Measurements from ENCODE around the gene FOXA3. TPM values are rescaled to one million over a fixed set of nuclear protein-coding genes. Genes with fewer than 3 reads are reported as not detected.

Gene FOXA3
- 0.13 TPM in 1 of 2 replicates, not detected in the other for total RNA-seq

DNA sequence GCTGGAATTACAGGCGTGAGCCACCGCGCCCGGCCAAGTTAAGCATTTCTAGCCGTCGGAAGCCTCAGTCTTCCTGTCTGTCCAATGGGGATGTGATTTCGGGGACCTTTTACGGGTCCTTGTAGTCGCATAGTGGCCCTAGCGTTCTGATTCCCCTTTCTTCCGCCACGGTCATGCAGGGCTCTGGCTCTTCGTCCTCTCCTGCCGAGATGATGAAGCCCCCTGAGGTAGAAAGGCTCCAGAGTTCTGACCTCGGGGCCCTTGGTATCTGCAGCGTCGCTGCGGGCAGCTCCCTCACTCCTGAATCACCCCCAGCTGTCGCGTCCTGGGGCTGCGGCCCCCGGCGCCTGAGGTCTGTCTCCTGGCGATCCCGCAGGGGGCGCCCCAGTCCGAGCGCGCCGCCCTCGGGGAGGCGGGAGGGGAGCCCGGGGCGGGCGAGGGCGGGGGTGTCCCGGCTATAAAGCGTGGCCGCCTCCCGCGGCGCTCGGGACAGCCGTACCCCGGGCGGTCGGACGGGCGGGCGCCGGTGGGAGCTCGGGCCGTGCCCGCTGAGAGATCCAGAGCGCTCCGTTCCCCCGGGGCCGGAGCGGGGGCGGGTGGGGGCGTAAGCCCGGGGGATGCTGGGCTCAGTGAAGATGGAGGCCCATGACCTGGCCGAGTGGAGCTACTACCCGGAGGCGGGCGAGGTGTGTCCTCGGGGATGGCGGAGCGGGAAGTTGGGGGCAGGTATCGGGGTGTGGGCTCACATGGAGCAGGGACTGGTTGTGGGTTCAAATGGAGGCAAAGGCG lies at the start of gene FOXA3:
FOXA3 (plus strand) TSS at position 487 of the 789 bp plus-strand sequence; CDS start at position 618, 131 bp downstream.
- peak in 1 of 2 donors; percentile 58 for DNase-seq (ENCODE audit: low read depth in 2 of 2)

DNA sequence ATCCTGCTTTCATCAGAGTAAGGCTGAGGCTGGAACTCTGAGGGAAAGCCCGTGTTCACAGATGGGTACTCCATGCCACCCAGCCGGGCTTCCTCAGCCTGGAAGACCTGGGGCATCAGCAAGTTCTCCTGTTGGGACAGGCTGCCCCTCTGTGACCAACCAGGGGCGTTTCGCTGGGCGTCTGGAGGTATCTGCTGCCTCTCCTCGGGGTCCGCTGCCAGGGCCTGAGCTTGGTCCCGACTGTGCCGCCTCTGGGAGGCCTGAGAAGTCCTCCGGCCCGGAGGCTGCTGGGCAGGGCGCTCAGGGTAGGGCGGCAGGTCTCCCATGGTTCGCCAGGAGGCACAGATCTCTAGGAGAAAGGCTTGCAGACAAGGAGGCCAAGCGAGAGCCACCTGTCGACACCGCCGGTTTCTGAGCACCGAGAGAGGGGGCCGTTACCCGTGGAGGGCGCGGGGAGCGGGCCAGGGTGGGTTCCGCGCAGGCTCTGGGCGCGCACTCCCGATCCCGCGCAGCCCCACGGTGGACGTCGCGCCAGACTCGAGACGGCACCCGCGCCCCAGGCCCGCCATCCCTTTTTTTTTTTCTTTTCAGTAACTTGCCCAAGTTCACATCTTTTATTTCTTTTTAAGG lies 49.2 kb upstream of the FOXA3 start, which contains the start of gene RSPH6A:
RSPH6A (minus strand) TSS at position 458 of the 630 bp plus-strand sequence; CDS start at position 326, 132 bp downstream.
- no peak for DNase-seq (ENCODE audit: low read depth in 2 of 2)

DNA sequence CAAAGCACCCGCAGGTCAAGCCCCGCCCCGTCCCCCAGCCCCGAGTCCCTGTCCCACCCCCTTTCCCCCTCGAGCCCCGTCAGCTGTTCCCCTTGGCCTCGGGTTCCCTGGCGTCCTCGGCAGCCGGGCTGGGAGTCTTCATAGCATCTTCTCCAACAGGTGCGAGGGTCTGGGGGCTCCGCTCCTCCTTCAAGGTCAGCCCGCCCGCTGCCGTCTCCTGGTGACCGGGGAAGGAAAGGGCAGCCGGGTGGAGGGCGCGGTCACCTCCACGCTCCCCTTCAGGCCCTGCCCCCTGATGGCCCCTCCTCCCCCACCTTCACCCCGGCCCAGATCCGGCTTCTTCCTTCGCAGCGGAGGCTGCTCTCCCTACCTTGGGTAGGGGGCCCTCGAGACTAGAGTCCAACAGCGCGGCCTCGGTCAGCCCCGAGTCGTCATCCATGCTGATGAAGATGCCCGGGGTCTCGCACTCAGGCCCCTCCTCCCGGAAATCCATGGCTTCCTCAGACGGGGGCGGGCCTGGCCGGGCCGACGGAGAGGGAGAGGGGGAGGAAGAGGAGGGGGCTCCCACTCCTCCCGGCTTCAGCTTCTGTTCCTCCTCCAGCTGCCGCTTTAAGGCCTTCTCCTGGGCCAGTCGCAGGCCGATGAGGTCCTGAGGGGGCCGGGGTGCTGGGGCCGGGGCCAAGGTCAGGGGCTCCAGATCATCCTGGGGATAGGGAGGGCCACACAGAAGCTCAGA lies 48.5 kb upstream of the FOXA3 start:
- peak in 1 of 2 donors; percentile 25 for DNase-seq (ENCODE audit: low read depth in 2 of 2)

DNA sequence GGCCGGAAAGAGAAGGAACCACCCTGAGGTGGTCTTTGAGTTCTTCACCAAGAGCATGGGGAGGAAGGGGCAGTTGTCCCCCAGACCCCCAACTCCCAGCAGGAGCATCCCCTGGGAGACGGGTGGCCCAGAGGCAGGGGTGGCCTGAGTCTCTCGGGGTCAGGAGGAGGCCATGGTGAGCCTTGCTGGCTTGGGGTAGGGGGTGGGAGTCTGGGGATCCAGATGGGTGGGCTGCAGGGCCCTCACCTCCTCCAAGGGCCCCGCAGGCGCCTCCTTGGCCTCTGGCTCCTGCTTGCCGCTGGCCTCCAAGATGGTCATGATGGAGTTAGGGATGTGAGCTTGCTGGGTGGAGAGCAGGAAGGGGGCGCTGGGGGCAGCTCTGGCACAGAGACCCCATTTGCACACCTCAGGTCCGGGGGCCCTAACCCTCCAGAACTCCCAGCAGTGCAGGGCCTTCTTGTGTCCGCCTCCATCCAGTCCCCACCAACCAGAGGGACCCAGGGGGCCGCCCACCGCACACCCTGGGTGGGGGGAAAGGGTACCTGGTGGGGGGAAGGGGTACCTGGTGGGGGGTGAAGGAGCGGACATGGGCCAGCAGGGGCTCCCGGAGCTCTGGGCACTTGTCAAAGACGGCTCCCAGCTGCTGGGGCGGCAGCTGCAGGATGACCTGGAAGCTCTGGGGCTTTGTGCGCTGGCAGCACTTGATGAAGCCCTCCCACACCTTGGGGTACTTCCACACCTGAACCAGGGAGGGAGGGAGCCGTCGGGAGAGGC lies 47.7 kb upstream of the FOXA3 start:
- DNase-seq (ENCODE audit: low read depth in 2 of 2) = no peak

DNA sequence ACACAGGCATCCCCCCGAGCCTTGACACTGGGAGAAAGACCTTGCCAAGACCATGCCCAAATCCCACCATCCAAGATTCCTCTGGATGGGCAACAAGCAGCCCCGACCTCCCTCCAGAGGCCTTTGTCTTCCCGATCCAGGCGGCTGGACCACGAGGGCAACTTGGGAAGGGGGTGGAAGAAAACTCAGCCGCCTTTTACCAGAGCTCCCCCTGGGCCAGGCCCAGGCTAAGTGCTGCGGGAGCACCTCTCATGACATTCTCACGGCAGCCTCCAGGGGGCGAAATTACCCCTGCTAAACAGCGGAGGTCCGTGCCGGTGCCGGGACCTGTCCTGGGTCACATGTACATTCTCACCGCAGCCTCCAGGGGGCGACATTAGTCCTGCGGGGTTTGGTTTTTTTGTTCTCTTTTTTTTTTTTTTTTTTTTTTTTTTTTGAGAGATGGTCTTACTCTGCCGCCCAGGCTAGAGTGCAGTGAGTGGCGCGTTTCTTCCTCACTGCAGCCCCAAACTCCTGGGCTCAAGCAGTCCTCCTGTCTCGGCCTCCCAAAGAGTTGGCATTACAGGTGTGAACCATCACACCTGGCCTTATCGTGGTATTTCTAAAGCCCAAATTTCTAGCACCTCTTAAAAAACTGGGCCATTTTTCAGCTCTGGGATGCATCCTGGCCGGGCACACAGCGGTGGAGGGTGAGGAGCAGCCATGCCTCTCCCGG lies 47.0 kb upstream of the FOXA3 start:
- DNase-seq (ENCODE audit: low read depth in 2 of 2) = peak; percentile 87 to 94

DNA sequence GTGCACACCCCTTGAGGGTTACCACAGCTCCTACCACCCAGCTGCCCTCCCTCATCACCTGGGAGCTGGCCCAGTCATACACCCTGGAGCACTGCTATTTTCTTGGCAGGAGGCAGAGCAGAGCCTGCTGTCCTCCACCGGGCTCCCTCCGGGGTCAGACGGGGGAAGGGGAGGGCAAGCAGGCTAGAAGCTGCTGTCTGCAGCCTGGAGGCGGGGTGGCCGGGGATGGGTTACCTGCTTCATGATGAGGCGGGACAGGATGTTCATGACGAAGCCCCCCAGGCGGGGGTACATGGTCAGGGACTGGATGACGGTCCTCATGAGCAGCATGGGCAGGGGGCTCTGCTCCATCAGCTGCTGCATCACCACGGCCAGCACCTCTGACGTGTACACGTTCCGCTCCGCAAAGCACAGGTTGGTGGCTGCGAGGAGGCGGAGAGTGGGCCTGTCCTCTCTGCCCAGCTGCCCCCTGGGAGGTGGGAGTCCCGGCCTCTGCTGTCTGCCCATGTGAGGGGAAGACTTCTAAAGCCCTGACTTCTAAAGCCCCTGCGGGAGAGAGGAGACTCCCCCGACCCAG lies 46.3 kb upstream of the FOXA3 start:
- no peak for DNase-seq (ENCODE audit: low read depth in 2 of 2)

DNA sequence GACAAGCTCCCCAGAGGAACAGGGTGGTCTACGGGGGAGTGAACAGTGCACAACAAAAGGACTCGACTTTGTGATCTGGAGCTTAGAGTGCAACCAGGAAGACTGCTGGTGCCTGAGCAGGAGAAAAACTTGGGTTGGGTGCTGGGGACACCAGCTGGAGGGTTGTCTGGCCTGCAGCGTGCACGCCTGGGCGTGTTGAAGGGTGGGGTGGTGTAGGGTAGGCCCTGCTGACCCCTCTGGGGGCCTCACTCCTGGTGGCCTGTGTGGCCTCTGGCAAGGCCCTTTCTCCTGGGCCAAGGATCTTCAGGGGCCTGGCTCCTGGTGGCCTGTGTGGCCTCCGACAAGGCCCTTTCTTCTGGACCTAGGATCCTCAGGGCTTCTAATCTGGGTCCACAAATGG lies 44.4 kb upstream of the FOXA3 start:
- DNase-seq (ENCODE audit: low read depth in 2 of 2) = no peak

DNA sequence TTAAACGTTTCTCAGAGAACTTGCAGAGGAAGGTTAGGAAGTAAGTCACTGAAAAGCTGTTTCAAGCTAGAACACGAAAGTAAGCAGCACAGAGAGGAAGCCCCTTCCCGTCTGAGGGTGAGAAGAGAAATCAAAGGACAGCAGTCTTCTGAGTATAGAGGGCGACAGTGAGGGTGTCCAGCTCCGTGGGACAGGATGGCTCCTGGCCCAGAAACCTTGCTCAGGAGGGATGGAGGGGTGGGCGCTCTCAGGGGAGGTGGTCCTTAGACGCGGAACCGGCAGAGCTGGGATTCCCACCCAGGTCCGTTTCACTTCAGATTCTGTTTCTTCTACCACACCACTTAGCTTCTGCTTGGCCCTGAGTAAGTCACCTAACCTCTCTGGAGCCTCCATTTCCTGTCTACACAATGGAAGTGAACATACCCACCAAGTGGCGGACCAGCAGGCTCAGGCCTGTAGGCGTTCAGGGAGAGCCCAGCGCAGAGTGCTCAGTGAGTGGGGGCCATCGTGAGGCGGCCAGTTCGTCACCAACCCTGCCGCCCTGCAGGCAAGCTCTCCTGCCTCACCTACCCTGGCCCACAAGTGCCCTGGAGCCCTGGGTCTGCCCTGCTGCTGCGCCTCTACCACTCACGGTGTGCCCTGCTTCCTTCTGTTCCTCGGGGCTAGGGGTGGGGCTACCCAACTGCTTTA lies 43.6 kb upstream of the FOXA3 start:
- peak in 1 of 2 donors; percentile 69 for DNase-seq (ENCODE audit: low read depth in 2 of 2)

DNA sequence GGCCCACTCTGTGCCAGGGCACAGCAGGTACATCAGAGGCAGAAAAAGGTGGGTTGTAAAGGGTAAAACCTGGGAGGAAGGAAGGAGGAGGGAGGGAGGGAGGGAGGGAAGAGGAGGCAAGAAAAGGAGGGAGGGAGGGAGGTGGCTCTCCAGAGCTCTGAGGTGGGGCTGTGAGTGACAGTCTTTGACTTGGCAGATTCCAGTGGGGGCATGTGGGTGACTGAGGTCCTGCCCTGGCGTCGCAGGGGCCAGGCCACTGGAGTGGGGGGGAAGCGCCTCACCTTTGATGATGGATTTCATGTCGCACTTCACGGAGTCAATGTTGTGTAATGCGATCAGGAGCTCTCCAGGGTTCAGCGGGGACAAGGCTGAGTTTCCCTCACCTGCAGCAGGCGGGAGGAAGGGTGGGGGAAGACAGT lies 43.0 kb upstream of the FOXA3 start:
- no peak for DNase-seq (ENCODE audit: low read depth in 2 of 2)

DNA sequence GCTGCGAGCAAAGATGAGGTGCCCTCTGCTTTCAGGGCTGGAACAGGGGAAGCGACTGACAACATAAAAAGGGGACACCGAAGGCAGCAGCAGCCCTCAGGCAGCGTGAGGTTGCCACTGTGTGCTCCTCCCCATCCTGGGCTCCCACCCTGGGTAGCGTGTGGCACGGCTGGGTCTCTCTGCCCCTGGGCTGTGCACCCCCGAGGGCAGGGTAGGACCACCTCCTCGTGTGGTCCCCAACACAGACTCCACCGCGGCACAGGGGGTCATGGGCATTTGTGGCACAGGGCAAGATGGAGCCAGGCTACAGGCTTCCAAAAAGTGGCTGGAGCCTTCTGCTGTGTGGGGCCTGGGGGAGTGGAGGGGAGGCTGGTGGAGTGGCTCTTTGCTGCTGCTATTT lies 42.6 kb upstream of the FOXA3 start:
- no peak for DNase-seq (ENCODE audit: low read depth in 2 of 2)

DNA sequence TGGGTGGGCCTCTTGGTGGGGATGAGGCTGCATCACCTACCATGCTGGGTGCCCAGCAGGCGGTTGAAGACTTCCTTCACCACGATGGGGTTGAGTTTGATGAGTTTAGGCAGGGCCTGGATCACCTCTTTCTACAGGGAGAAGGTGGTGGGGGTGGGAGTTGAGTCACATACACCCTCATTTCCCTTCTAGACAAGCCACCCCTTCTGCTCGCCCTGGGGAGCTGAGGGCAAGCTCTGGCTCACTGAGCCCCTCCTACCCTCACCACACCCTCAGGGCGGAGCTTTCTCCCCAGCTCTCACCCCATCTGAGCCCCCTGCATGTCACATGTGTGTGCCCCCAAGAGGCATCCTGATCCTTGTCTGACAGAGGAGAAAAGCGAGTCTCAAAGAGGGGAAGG lies 41.4 kb upstream of the FOXA3 start:
- DNase-seq (ENCODE audit: low read depth in 2 of 2) = no peak

DNA sequence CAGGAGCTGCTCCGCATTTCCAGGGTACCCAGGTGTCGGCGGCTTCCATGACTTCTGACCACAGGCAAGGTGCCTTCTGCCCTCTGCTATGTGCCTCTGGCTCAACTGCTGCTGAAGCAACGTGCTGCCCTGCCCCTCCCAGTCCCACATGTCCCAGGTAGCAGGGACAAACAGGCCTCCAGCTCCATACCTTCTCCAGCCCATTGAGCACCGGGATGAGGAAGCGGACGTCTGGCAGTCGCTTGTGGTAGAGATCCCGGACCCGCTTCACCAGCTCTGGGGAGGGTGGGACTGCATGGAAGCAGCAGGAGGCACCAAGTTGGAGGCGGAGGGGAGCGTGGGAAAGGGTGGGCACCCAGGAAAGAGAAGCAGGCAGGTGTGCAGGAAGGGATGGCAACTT lies 40.9 kb upstream of the FOXA3 start:
- DNase-seq (ENCODE audit: low read depth in 2 of 2) = no peak

DNA sequence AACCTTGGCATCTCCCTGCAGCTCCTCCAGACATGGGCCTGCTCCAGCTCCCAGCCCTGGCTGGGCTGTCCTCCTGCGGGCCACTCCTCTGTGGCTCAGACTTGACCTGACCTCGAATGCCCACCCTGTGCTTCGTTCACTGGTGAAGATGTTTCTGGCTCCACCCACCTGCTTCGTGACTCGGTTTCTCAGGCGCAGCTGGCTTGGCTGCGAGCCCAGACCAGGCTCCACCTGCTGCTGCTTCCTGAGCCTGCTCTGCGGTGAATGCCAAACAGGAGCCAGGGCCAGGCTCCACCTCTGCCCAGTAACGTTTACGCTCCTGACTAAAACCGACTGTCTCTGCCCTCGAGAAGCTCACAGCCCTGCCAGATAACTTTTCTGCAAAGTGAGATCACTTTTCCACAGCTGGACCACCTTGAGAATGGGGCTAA lies 40.1 kb upstream of the FOXA3 start:
- DNase-seq (ENCODE audit: low read depth in 2 of 2) = peak in 1 of 2 donors; percentile 68

DNA sequence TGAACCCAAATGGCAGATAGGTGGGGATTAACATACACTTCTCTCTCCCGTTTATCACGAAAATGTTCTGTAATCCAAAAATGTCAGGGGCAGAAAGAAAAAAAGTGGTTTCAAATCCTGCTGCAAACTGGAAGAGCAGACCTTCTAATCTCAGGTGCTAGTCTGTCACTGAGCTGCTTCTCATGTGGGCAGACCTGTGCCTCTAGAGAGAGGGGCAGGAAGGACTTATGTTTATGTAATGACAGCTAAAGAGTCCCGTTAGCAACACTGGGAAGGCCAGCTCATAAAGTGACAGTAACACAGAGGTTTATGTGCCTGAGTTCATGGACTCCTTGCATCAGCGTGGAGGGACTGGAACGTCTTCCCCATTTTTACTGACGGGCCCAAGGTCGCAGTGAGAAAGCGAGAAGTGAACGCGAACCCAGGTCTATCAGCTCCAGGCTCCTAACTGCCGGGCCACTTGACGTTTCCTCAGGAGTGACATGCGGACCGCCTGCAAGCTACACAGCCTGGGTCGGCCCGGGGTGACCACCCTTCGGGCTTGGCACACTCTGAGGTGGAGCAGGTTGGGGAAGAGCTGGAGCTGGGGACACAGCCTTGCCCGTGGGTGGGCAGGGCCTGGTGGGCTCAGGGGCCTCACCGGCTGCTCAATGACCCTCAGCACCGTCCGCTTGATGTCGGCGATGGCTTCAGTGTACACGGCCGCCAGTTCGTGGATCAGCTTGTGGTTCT lies 39.4 kb upstream of the FOXA3 start:
- no peak for DNase-seq (ENCODE audit: low read depth in 2 of 2)

DNA sequence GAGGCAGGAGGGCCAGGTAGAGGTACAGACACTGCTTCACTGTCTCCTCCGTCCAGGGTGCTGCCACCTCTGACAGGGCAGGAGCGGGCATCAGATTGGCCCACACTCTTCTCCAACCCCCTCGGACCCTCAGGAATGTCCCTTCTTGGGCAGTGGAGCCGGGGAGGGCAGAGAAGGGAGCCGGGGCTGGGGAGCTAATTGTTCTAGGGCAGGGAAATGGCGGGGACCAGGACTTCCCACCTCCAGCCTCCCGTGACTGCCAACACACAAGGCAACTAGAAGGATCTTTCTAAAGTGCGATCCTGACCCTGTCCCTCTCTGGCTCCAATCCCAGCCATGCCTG lies 38.9 kb upstream of the FOXA3 start:
- DNase-seq (ENCODE audit: low read depth in 2 of 2) = no peak

DNA sequence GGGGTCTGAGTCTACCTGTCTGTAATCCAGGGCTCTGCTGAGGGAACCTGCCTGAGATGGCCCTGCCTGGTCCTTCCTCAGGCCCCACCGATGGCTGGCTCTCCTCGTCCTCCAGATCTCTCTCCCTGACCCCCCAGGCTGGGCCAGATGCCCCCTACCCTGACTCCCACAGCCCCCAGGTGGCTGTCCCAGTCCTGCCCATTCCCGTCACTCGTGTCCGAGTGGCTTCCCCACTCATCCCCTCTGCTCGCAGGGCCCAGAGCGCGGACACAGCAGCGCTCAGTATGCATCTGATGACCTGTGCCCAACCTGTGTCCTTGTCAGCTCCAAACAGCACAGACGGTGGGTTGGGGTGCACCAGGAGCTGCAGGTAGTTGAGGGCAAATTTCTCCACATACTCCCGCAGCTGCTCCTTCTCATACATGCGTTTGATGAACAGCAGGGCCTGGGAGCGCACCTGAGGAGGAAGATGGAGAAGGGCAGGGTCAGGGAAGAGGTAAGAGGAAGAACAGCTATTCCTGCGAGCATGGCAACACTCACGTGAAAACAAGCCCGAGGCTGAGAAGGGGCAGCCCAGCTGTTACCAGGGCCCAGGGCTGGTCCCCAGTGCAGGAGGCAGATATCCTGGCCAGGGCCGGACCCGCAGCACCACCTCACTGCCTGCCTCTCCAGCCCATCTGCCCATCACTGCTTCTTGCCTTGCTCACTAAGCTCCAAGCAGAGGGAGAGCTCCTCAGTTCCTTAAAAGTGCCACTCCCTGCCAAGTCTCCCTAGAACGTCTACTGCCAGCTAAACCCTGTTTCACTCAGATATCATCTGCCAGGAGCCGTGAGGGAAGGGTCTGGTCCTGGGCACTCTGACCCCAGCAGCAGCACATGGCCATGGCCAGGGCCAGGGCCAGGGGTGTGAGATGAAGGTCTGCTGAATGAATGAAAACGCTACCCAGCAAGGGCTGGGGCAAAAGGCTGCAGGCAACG lies 37.9 kb upstream of the FOXA3 start:
- DNase-seq (ENCODE audit: low read depth in 2 of 2) = no peak

DNA sequence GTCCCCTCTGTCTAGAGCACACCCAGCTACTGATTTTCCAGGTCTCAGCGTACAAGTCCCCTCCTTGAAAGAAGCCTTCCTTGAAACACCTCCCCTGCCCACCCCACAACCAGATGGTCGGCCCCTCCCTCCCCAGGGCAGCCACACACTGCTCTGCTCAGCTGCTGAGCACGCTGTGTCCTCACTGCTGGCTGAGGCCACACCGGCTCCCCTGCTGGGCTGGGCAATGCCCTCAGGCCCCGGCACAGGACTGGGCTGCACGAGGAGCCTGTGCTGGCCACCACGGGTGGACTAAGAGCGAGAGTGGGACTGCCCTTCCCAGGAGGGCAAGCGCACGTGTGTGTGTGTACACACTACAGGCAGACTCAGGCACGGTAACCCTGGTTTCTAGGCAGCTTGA lies 37.2 kb upstream of the FOXA3 start:
- DNase-seq (ENCODE audit: low read depth in 2 of 2) = no peak

All from dermis microvascular lymphatic vessel endothelial cell (primary cell).